ENCODE measurements around the gene ARAP1. TPM values are rescaled to one million over a fixed set of nuclear protein-coding genes. Genes with fewer than 3 reads are reported as not detected.

The ARAP1 gene
- polyA plus RNA-seq, 1 donor from 2014 or later, result 3.5 TPM

GRCh38 chr11:72721689-72722049 lies 30.5 kb downstream of the ARAP1 start:
- Histone ChIP-seq H3K4me2 (ENCODE audit: low read length) (no peak overlapping the region), H2AFZ (ENCODE audit: low read depth, low read length) (no peak overlapping the region), H3K9me2 (ENCODE audit: insufficient read depth, low read length) (no peaks in the 10 kb centered on the region), H3K27ac (ENCODE audit: low read length) (no peak overlapping the region), H3K9ac (ENCODE audit: low read length) (peak overlapping the region; percentile 1), H3K36me3 (ENCODE audit: insufficient read depth, low read length) (no peaks in the 10 kb centered on the region), H3K79me2 (replicated peaks; ENCODE audit: insufficient read depth, low read length) (no peaks in the 10 kb centered on the region), H3K27me3 (ENCODE audit: insufficient read depth, low read depth, low read length) (no peaks in the 10 kb centered on the region), H3K4me3 (ENCODE audit: low read length) (no peak overlapping the region), H3F3A (ENCODE audit: insufficient read depth, low read length, poor library complexity, severe bottlenecking) (no peaks in the 10 kb centered on the region), H3K9me3 (ENCODE audit: low read length) (no peaks in the 10 kb centered on the region), H4K20me1 (ENCODE audit: insufficient read depth) (no peaks in the 10 kb centered on the region)
- TF ChIP-seq EZH2 (IDR thresholded peaks at IDR 0.05; ENCODE audit: borderline replicate concordance, insufficient read depth, low read length, poor library complexity, severe bottlenecking) (no peak), REST (IDR thresholded peaks at IDR 0.05; ENCODE audit: borderline replicate concordance) (no peak), RAD21 (conservative IDR thresholded peaks at IDR 0.05) (no peak), SMC3 (conservative IDR thresholded peaks at IDR 0.05; ENCODE audit: poor library complexity) (no peak), TAF1 (IDR thresholded peaks at IDR 0.05; ENCODE audit: low read depth) (no peak), EP300 (conservative IDR thresholded peaks at IDR 0.05; ENCODE audit: poor library complexity, severe bottlenecking) (no peak), MXI1 (conservative IDR thresholded peaks at IDR 0.05; ENCODE audit: poor library complexity, severe bottlenecking) (no peak), POLR2AphosphoS5 (IDR thresholded peaks at IDR 0.05) (no peak), CTCF (IDR thresholded peaks at IDR 0.05; ENCODE audit: poor library complexity, severe bottlenecking) (no peak)

- no peaks in the 10 kb centered on the region for H4K20me1 ChIP-seq (ENCODE audit: insufficient read depth)
- TF ChIP-seq CTCF (IDR thresholded peaks at IDR 0.05; ENCODE audit: poor library complexity, severe bottlenecking), result no peak
- no peak for TF ChIP-seq POLR2AphosphoS5 (IDR thresholded peaks at IDR 0.05)
- no peak for TF ChIP-seq EZH2 (IDR thresholded peaks at IDR 0.05; ENCODE audit: borderline replicate concordance, insufficient read depth, low read length, poor library complexity, severe bottlenecking)
- no peak for TF ChIP-seq EP300 (conservative IDR thresholded peaks at IDR 0.05; ENCODE audit: poor library complexity, severe bottlenecking)
- no peak for TF ChIP-seq SMC3 (conservative IDR thresholded peaks at IDR 0.05; ENCODE audit: poor library complexity)
- TF ChIP-seq RAD21 (conservative IDR thresholded peaks at IDR 0.05), result no peak
- TF ChIP-seq MXI1 (conservative IDR thresholded peaks at IDR 0.05; ENCODE audit: poor library complexity, severe bottlenecking), result no peak
- TF ChIP-seq TAF1 (IDR thresholded peaks at IDR 0.05; ENCODE audit: low read depth), result no peak
- no peak for TF ChIP-seq REST (IDR thresholded peaks at IDR 0.05; ENCODE audit: borderline replicate concordance)
- H3K4me3 ChIP-seq (ENCODE audit: low read length), result no peak overlapping the region
- H3K27ac ChIP-seq (ENCODE audit: low read length), result no peak overlapping the region
- no peak overlapping the region for H2AFZ ChIP-seq (ENCODE audit: low read depth, low read length)
- H3K9me2 ChIP-seq (ENCODE audit: insufficient read depth, low read length), result no peaks in the 10 kb centered on the region
- H3K27me3 ChIP-seq (ENCODE audit: insufficient read depth, low read depth, low read length), result no peaks in the 10 kb centered on the region
- no peaks in the 10 kb centered on the region for H3K9me3 ChIP-seq (ENCODE audit: low read length)
- H3K79me2 ChIP-seq (replicated peaks; ENCODE audit: insufficient read depth, low read length), result no peaks in the 10 kb centered on the region
- H3K4me2 ChIP-seq (ENCODE audit: low read length), result no peak overlapping the region
- H3K9ac ChIP-seq (ENCODE audit: low read length), result no peak overlapping the region
- H3F3A ChIP-seq (ENCODE audit: insufficient read depth, low read length, poor library complexity, severe bottlenecking), result no peaks in the 10 kb centered on the region
- H3K36me3 ChIP-seq (ENCODE audit: insufficient read depth, low read length), result no peaks in the 10 kb centered on the region
Observed at GRCh38 chr11:72721276-72721675, 30.9 kb downstream of the ARAP1 start.

Data from neural cell (in vitro differentiated cells).